Adrenal gland (tissue), 19 donors: ENCODE results near the gene MMP8. TPM values are rescaled to one million over a fixed set of nuclear protein-coding genes. Genes with fewer than 3 reads are reported as not detected.

Source experiments
- DNase-seq, 7 donors: peaks; one replicate each; pipeline ENCODE4 v3.0.0-alpha.2; 2019 to 2020
- H3K27ac ChIP-seq, 5 donors: fragments of 200-600 bp; sonication (generic) in 4 of 5; 1 replicate in 3 of 5; 2 replicates in 2 of 5; pipeline versions ENCODE4 v1.5.1 to v1.8.0; 2016 to 2020; ENCODE audit warnings: mild to moderate bottlenecking in 1 of 5
- H3K27me3 ChIP-seq: fragments of 200-600 bp; 2 replicates; pipeline ENCODE4 v1.8.0; 2021
- H3K36me3 ChIP-seq, 2 donors: fragments of 200-600 bp; replicated peaks in 1 of 2; 1 replicate in 1 of 2; 2 replicates in 1 of 2; pipeline versions ENCODE4 v1.5.1 to v1.8.0; 2018 to 2022
- H3K4me1 ChIP-seq, 2 donors: fragments of 200-600 bp; replicated peaks in 1 of 2; 1 replicate in 1 of 2; 2 replicates in 1 of 2; pipeline versions ENCODE4 v1.5.1 to v1.8.0; 2018 to 2021
- H3K4me3 ChIP-seq, 4 donors: fragments of 200-600 bp; sonication (generic) in 3 of 4; one replicate each; pipeline ENCODE4 v1.5.1; 2016 to 2018
- H3K9me3 ChIP-seq, 3 donors: fragments of 200-600 bp; sonication (generic) in 1 of 3; replicated peaks in 1 of 3; 1 replicate in 2 of 3; 2 replicates in 1 of 3; pipeline versions ENCODE4 v1.5.1 to v1.8.0; 2016 to 2021
- CTCF ChIP-seq, 6 experiments: fragments of 450-650 bp in 4 of 6; fragments of 200-600 bp in 2 of 6; sonication (generic) in 1 of 6; IDR thresholded peaks; 1 replicate in 5 of 6; 2 replicates in 1 of 6; pipeline versions ENCODE4 v1.5.1 to v1.8.0; 2016 to 2021; ENCODE audit warnings: antibody characterized with exemption in 6 of 6, mild to moderate bottlenecking in 2 of 6, moderate library complexity in 1 of 6
- POLR2A ChIP-seq, 2 donors: fragments of 450-650 bp; IDR thresholded peaks; one replicate each; pipeline ENCODE4 v1.6.1; 2017; ENCODE audit warnings: antibody characterized with exemption in 2 of 2, mild to moderate bottlenecking in 2 of 2, moderate library complexity in 1 of 2
- WGBS, 4 donors: extraction: QIAGEN DNeasy Blood & Tissue Kit in 2 of 4; methylation state at CpG; one replicate each; pipeline versions ENCODE4 v1.1.5 to v1.1.7; 2013 to 2017; 5-methylcytosine and 5-hydroxymethylcytosine counted together
- intact Hi-C, 2 donors: fragments of 100-400 bp; cut with DNase I; formaldehyde crosslinking; loops; one replicate each; pipeline versions ENCODE4 v1.14.1 to v1.15.0; 2022 to 2023
- long read RNA-seq, 10 donors: library from polyadenylated mRNA in 3 of 10; unstranded in 2 of 10; stranded (forward) in 1 of 10; transcript quantifications; one replicate each; pipeline ENCODE4 v2.0.0 and lab custom pipeline, GENCODE V29; 2021 to 2026
- polyA plus RNA-seq, 3 donors: library from polyadenylated mRNA; stranded (reverse); fragments of 200-250 nt in 2 of 3; fragments of 350-450 nt in 1 of 3; fragmentation: Illumina TruSeq in 1 of 3; extraction: RNeasy Lipid Tissue Mini Kit (QIAGEN cat#74804) in 1 of 3; gene quantifications; one replicate each; pipeline ENCODE4 v1.2.3, GENCODE V29; 2013 to 2014
- total RNA-seq, 9 donors: library from RNA; depleted of rRNA in 4 of 9; stranded (reverse); fragments of >200 nt in 4 of 9; fragments of 120-200 nt in 1 of 9; fragmentation: NEBNext Ultra II Directional in 1 of 9; extraction: Animal tissue kit (Norgen Biotek cat#: 25700) in 1 of 9; gene quantifications; one replicate each; pipeline versions ENCODE4 v1.1.0 to v1.2.4, GENCODE V29; 2013 to 2023
- donor health status: healthy with polysubstance abuse.
- donor health status: Bipolar disorder and iron deficiency.
- donor health status: DM: yes; HTN: yes; CAD: no.
- donor health status: DM: no; HTN: no; CAD: no.
- donor health status: DM: no; HTN: no; CAD: no.
- donor health status: DM: yes; HTN: yes; CAD: no.

Gene MMP8, protein sequence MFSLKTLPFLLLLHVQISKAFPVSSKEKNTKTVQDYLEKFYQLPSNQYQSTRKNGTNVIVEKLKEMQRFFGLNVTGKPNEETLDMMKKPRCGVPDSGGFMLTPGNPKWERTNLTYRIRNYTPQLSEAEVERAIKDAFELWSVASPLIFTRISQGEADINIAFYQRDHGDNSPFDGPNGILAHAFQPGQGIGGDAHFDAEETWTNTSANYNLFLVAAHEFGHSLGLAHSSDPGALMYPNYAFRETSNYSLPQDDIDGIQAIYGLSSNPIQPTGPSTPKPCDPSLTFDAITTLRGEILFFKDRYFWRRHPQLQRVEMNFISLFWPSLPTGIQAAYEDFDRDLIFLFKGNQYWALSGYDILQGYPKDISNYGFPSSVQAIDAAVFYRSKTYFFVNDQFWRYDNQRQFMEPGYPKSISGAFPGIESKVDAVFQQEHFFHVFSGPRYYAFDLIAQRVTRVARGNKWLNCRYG
- total RNA-seq = under 1 TPM in 4 of 9 donors, not detected in 5; 0.08 to 0.34 (median 0.17) TPM
- 1 to 10 TPM in 1 of 3 donors, not detected in 2; 1.4 TPM for polyA plus RNA-seq
- long read RNA-seq, donor 1 = 0 reads
- long read RNA-seq, donor 2 = 0 reads
- long read RNA-seq, donor 3 = 0 reads
- long read RNA-seq, donor 4 = 0 reads
- long read RNA-seq, donor 5 = 0 reads
- long read RNA-seq, donor 6 = 0 reads
- long read RNA-seq, donor 7 = 0 reads
- long read RNA-seq, donor 8 = 0 reads
- long read RNA-seq, donor 9 = 0 reads
- long read RNA-seq, donor 10 = 0 reads

DNA sequence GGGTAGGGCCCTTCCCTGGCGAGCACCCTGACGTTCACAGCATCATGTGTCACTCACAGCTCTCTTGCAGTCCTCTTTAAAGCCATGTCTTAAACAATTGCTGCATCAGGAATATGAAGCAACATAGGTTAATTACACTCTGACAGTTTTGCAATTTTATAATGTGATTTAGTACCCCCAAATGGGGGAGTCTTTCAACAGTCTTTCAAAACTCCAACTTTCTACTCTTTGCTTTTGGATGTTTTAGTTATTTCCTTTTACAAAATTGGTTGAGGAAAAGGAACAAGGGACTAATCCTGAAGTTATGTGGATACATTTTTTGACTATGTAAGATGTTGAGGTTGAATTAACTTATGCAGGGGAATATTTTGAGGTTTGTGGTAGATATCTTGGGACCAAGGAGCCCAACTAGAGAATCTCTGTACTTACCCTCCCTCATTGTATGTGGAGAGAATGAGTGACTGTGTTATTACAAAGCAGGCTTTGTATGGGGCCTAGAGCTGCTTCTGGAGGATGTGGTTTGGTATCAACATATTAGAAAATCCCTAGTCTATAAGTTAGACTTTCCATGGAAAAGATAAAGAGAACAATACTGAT lies at the start of gene MMP8:
Gene MMP8 (minus strand): TSS at position 51 of the 597 bp plus-strand sequence. CDS start 99 bp downstream, outside the sequence.
- Histone ChIP-seq H3K36me3 (no peaks in the 10 kb centered on the region), H3K27ac (no peak within 1 kb of the TSS), H3K4me3 (no peak within 1 kb of the TSS), H3K4me1 (no peaks in the 10 kb centered on the region), H3K27me3 (no peaks in the 10 kb centered on the region), H3K9me3 (no peaks in the 10 kb centered on the region)
- no peak for DNase-seq
- no peak for TF ChIP-seq CTCF (IDR thresholded peaks at IDR 0.05)
- TF ChIP-seq POLR2A (IDR thresholded peaks at IDR 0.05) = no peak
- 33 to 70% (median 36%) methylated on average over 2 of the region's 2 CpGs for WGBS, 4 donors
- intact Hi-C loops = no loop called here

GRCh38 chr11:102773386-102773785 lies 48.6 kb upstream of the MMP8 start:
- TF ChIP-seq CTCF (IDR thresholded peaks at IDR 0.05) = no peak
- H3K4me3 ChIP-seq = no peak overlapping the region
- DNase-seq = no peak
- no peak overlapping the region for H3K27ac ChIP-seq
- H3K27me3 ChIP-seq = no peaks in the 10 kb centered on the region
- WGBS, 4 donors = 57 to 66% (median 60%) methylated on average over 4 of the region's 4 CpGs
- H3K9me3 ChIP-seq = no peaks in the 10 kb centered on the region
- H3K36me3 ChIP-seq = no peaks in the 10 kb centered on the region
- no peaks in the 10 kb centered on the region for H3K4me1 ChIP-seq
- intact Hi-C loops = no loop called here

DNA sequence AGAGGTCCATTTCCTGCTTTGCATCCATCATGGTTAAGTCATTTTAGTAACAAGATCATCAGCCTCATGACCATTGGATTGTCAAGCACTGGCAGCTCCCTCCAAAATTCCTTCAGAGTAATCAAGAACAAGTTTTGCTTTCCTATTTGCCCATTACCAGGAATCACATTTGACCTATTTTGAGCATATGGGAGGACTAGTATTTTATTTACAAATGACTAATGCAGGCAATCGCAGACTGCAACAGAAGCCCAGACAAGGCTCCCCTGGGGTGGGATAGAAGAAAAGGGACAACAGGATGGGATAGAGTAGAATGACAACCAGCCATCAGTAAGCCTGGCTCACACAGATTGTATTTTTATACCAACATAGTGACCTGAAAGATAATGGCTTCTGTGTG lies 46.6 kb upstream of the MMP8 start:
- Histone ChIP-seq H3K36me3 (no peaks in the 10 kb centered on the region), H3K27ac (no peak overlapping the region), H3K9me3 (no peaks in the 10 kb centered on the region), H3K4me1 (no peaks in the 10 kb centered on the region), H3K27me3 (peaks cover 4% of the 10 kb centered on the region), H3K4me3 (no peak overlapping the region)
- DNase-seq = no peak
- intact Hi-C loops = no loop called here
- TF ChIP-seq POLR2A (IDR thresholded peaks at IDR 0.05) (no peak), CTCF (IDR thresholded peaks at IDR 0.05) (no peak)
- WGBS, 4 donors = 53 to 69% (median 60%) methylated on average over 1 of the region's 1 CpG

DNA sequence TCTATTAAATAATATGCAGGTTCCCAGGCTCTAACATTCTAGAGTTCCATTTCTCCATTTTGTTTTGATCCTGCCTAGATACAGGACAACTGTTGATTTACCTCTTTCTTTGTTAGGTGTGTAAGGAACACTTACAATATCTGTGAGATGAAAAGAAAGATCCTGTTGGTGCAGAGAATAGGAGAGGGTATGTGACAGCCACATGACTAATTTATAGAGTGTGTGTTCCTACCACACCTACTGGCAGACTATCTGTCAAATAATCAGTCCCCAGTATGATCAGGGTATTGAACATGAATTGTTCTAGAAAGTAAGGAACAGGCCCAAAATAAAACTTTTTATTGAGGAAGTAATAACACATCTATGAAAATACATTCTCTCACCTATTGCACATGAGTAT lies 45.4 kb upstream of the MMP8 start:
- intact Hi-C loops = no loop called here
- H3K27me3 ChIP-seq = peaks cover 4% of the 10 kb centered on the region
- no peak for DNase-seq
- no peaks in the 10 kb centered on the region for H3K4me1 ChIP-seq
- TF ChIP-seq CTCF (IDR thresholded peaks at IDR 0.05) (no peak), POLR2A (IDR thresholded peaks at IDR 0.05) (no peak)
- no peak overlapping the region for H3K27ac ChIP-seq
- no peaks in the 10 kb centered on the region for H3K9me3 ChIP-seq
- no peaks in the 10 kb centered on the region for H3K36me3 ChIP-seq
- H3K4me3 ChIP-seq = no peak overlapping the region
